Measurements from ENCODE around the gene IRAK1.

GRCh38 chrX:154033848-154034247, 14.1 kb upstream of the IRAK1 start:
- TF ChIP-seq POLR2AphosphoS5 (IDR thresholded peaks at IDR 0.05): no peak
- TF ChIP-seq CTCF (IDR thresholded peaks at IDR 0.05; ENCODE audit: poor library complexity, severe bottlenecking): no peak
- TF ChIP-seq EZH2 (IDR thresholded peaks at IDR 0.05; ENCODE audit: borderline replicate concordance, insufficient read depth, low read length, poor library complexity, severe bottlenecking): no peak
- no peak for TF ChIP-seq REST (IDR thresholded peaks at IDR 0.05; ENCODE audit: borderline replicate concordance)
- TF ChIP-seq MXI1 (conservative IDR thresholded peaks at IDR 0.05; ENCODE audit: poor library complexity, severe bottlenecking): no peak
- no peak for TF ChIP-seq RAD21 (conservative IDR thresholded peaks at IDR 0.05)
- TF ChIP-seq TAF1 (IDR thresholded peaks at IDR 0.05; ENCODE audit: low read depth): no peak
